Endothelial cell of umbilical vein (primary cell): ENCODE data around the gene CAMKK2. TPM values are rescaled to one million over a fixed set of nuclear protein-coding genes. Genes with fewer than 3 reads are reported as not detected.

Source experiments
- BruUV-seq: library from RNA; stranded (reverse); fragments of 400-500 nt; replicated peaks from 2 replicates; lab custom pipeline; 2021; lab: Mats Ljungman, UMichigan
- CTCF ChIA-PET: fragments of 300-600, 350-600 bp; sonication (Branson Sonifier 250); formaldehyde crosslinking; loops from one replicate; lab custom pipeline; 2021; ENCODE audit warnings: antibody characterized with exemption, inconsistent platforms; lab: Charles Lee
- POLR2A ChIA-PET: fragments of 300-600, 350-600 bp; sonication (Branson Sonifier 250); formaldehyde crosslinking; loops from one replicate; lab custom pipeline; 2021; ENCODE audit warnings: antibody characterized with exemption, inconsistent platforms; lab: Charles Lee
- DNase-seq: peaks from one replicate; pipeline ENCODE4 v3.0.0-alpha.2; 2011; ENCODE audit warnings: low read depth, low spot score
- FAIRE-seq: peaks from 2 replicates; lab custom pipeline; 2011; peaks lifted over from hg19 to GRCh38; lab: Jason Lieb, UNC
- H2AFZ ChIP-seq: 2 replicates; pipeline ENCODE4 v1.6.0; 2012; ENCODE audit warnings: low read depth, low read length, control low read depth, inconsistent platforms
- H3K27ac ChIP-seq: 2 replicates; pipeline ENCODE4 v1.5.1; 2011; ENCODE audit warnings: low read depth, mild to moderate bottlenecking, control low read depth, low read length, moderate library complexity; ENCODE audit not compliant: insufficient read depth
- H3K27me3 ChIP-seq, 2 experiments: 2 replicates each; pipeline versions ENCODE4 v1.6.0 to v1.6.1; 2011; ENCODE audit warnings: low read length in 2 of 2, mixed read lengths in 1 of 2; ENCODE audit not compliant: control insufficient read depth in 2 of 2, insufficient read depth in 2 of 2
- H3K36me3 ChIP-seq, 2 experiments: 2 replicates in 1 of 2; 3 replicates in 1 of 2; pipeline ENCODE4 v1.5.1; 2011; ENCODE audit warnings: low read length in 2 of 2, mild to moderate bottlenecking in 1 of 2, moderate library complexity in 1 of 2; ENCODE audit not compliant: control insufficient read depth in 2 of 2, insufficient read depth in 2 of 2; ENCODE audit errors: extremely low read depth in 1 of 2
- H3K4me1 ChIP-seq: 3 replicates; pipeline ENCODE4 v1.5.1; 2011; ENCODE audit warnings: mild to moderate bottlenecking, low read length; ENCODE audit not compliant: control insufficient read depth, insufficient read depth; ENCODE audit errors: extremely low read depth
- H3K4me2 ChIP-seq: 2 replicates; pipeline ENCODE4 v1.6.1; 2011; ENCODE audit warnings: low read length, control low read depth, mixed read lengths; ENCODE audit not compliant: insufficient read depth
- H3K4me3 ChIP-seq, 3 experiments: fragments of 200-600 bp in 1 of 3; sonication (generic), shearing (Covaris generic) in 1 of 3; replicated peaks in 1 of 3; 2 replicates each; pipeline ENCODE4 v1.5.1; 2011 to 2016; ENCODE audit warnings: control low read depth in 3 of 3, low read length in 3 of 3, mild to moderate bottlenecking in 2 of 3, inconsistent platforms in 1 of 3, low read depth in 1 of 3, moderate library complexity in 1 of 3; ENCODE audit not compliant: insufficient read depth in 1 of 3
- H3K79me2 ChIP-seq: 2 replicates; pipeline ENCODE4 v1.6.0; 2012; ENCODE audit warnings: low read length, inconsistent platforms; ENCODE audit not compliant: control insufficient read depth, insufficient read depth
- H3K9ac ChIP-seq: replicated peaks from 2 replicates; pipeline ENCODE3; 2011; ENCODE audit warnings: low read length, control low read depth; ENCODE audit not compliant: insufficient read depth; ENCODE audit errors: extremely low read depth
- H3K9me1 ChIP-seq: replicated peaks from 3 replicates; pipeline ENCODE4 v1.6.0; 2011; ENCODE audit warnings: mild to moderate bottlenecking, low read length; ENCODE audit not compliant: control insufficient read depth, insufficient read depth; ENCODE audit errors: extremely low read depth
- H3K9me3 ChIP-seq: replicated peaks from 2 replicates; pipeline ENCODE4 v1.5.1; 2012; ENCODE audit warnings: low read length, inconsistent platforms; ENCODE audit not compliant: control insufficient read depth, insufficient read depth
- H4K20me1 ChIP-seq: replicated peaks from 2 replicates; pipeline ENCODE3; 2011; ENCODE audit warnings: mild to moderate bottlenecking, low read length; ENCODE audit not compliant: control insufficient read depth, insufficient read depth; ENCODE audit errors: extremely low read depth
- EZH2 ChIP-seq: IDR thresholded peaks from 2 replicates; pipeline ENCODE4 v1.6.1; 2012; ENCODE audit warnings: borderline replicate concordance, low read depth, mild to moderate bottlenecking, moderate library complexity, low read length, inconsistent platforms; ENCODE audit not compliant: severe bottlenecking
- FOS ChIP-seq: IDR thresholded peaks from 2 replicates; pipeline ENCODE4 v1.6.1; 2011; ENCODE audit warnings: mild to moderate bottlenecking, low read length, moderate library complexity, borderline replicate concordance; ENCODE audit not compliant: insufficient read depth
- GATA2 ChIP-seq: IDR thresholded peaks from 2 replicates; pipeline ENCODE4 v1.7.0; 2011; ENCODE audit warnings: low read depth, mild to moderate bottlenecking, moderate library complexity, mixed read lengths, low read length; ENCODE audit not compliant: insufficient read length, insufficient read depth
- JUN ChIP-seq: IDR thresholded peaks from 2 replicates; pipeline ENCODE4 v1.6.1; 2011; ENCODE audit warnings: borderline replicate concordance, low read depth; ENCODE audit not compliant: insufficient read length, insufficient read depth
- MYC ChIP-seq: IDR thresholded peaks from one replicate; pipeline ENCODE4 v1.6.1; 2011; ENCODE audit warnings: mild to moderate bottlenecking, low read depth, low read length
- POLR2A ChIP-seq: IDR thresholded peaks from 2 replicates; pipeline ENCODE4 v1.6.1; 2012; ENCODE audit warnings: low read depth, mild to moderate bottlenecking, control low read depth, low read length
- POLR2AphosphoS5 ChIP-seq: IDR thresholded peaks from 2 replicates; pipeline ENCODE4 v1.6.1; 2012; ENCODE audit warnings: low read depth, mild to moderate bottlenecking, control low read depth, low read length, moderate library complexity; ENCODE audit not compliant: insufficient read depth
- dilution Hi-C: fragments of 300-500 bp; cut with MboI; formaldehyde crosslinking; loops from one replicate; pipeline ENCODE4 v1.15.0; 2019; ENCODE audit warnings: low sequenced_read_pairs; ENCODE audit not compliant: extremely low pct_ligation_motif_present
- intact Hi-C: fragments of 100-400 bp; cut with micrococcal nuclease; formaldehyde crosslinking; loops from one replicate; pipeline ENCODE4 v1.10.0; 2022
- polyA plus RNA-seq, 4 experiments: library from polyadenylated mRNA; depleted of rRNA in 3 of 4; stranded (reverse) in 3 of 4; unstranded in 1 of 4; fragments of >200 nt; gene quantifications; 2 replicates each; pipeline versions ENCODE4 v1.2.1 to v1.2.3, GENCODE V29; 2011 to 2012; ENCODE audit warnings: missing spikeins in 1 of 4
- total RNA-seq: library from RNA; stranded (reverse); gene quantifications from 2 replicates; pipeline ENCODE4 v1.2.3, GENCODE V29; 2021
- TF ChIP-seq, protein P1 (sequence below), 2 donors: IDR thresholded peaks; 1 replicate in 1 of 2; 2 replicates in 1 of 2; pipeline ENCODE4 v1.5.1; 2011; ENCODE audit warnings: low read length in 2 of 2, mild to moderate bottlenecking in 2 of 2, moderate library complexity in 2 of 2, control low read depth in 1 of 2, inconsistent platforms in 1 of 2, low read depth in 1 of 2; ENCODE audit not compliant: insufficient read depth in 1 of 2; ENCODE audit errors: extremely low read depth in 1 of 2
- TF ChIP-seq, protein P2 (sequence below): IDR thresholded peaks from 2 replicates; pipeline ENCODE4 v1.6.1; 2011; ENCODE audit not compliant: insufficient read depth, insufficient read length

CAMKK2 gene
- total and polyA plus RNA-seq, 2 donors (not counting 3 experiments of a cell fraction or from before 2014, with no cell fraction given): 32.5 to 45.0 TPM

DNA sequence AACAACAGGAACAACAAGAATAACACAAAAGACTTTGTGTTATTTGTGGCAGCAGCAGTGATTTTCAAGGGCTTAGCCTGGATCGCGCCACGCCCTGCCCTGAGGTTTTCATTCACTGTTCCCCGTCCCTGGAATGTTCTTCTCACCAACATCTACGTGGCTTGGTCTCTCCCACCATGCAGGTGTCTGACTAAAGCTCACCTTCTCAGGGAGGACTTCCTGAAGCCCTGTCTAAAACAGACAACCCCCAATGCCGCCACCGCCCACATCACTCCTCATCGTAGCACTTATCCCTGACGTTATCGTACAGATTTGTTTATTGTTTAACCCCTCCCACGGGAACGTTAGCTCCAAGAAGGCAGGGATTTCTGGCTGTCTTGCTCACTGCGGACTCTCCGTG, 46.1 kb downstream of the CAMKK2 start:
- H3K9me1 ChIP-seq: no peaks in the 10 kb centered on the region
- intact Hi-C loops (no loop called here), dilution Hi-C loops (no loop called here)
- no peaks in the 10 kb centered on the region for H4K20me1 ChIP-seq
- H3K4me1 ChIP-seq: no peaks in the 10 kb centered on the region
- FAIRE-seq (no peak), DNase-seq (no peak)
- H3K9me3 ChIP-seq: no peaks in the 10 kb centered on the region
- no peaks in the 10 kb centered on the region for H3K79me2 ChIP-seq
- no peak for TF ChIP-seq EZH2
- no peak for TF ChIP-seq MYC
- TF ChIP-seq, protein P1, sequence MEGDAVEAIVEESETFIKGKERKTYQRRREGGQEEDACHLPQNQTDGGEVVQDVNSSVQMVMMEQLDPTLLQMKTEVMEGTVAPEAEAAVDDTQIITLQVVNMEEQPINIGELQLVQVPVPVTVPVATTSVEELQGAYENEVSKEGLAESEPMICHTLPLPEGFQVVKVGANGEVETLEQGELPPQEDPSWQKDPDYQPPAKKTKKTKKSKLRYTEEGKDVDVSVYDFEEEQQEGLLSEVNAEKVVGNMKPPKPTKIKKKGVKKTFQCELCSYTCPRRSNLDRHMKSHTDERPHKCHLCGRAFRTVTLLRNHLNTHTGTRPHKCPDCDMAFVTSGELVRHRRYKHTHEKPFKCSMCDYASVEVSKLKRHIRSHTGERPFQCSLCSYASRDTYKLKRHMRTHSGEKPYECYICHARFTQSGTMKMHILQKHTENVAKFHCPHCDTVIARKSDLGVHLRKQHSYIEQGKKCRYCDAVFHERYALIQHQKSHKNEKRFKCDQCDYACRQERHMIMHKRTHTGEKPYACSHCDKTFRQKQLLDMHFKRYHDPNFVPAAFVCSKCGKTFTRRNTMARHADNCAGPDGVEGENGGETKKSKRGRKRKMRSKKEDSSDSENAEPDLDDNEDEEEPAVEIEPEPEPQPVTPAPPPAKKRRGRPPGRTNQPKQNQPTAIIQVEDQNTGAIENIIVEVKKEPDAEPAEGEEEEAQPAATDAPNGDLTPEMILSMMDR (IDR thresholded peaks at IDR 0.05; ENCODE audit: extremely low read depth in 1 of 2, insufficient read depth in 1 of 2, low read depth in 1 of 2, low read length in 2 of 2): no peak
- no peak for TF ChIP-seq FOS
- no peak for TF ChIP-seq JUN
- TF ChIP-seq GATA2: no peak
- no peak for TF ChIP-seq POLR2AphosphoS5
- TF ChIP-seq POLR2A: no peak
- TF ChIP-seq, protein P2, sequence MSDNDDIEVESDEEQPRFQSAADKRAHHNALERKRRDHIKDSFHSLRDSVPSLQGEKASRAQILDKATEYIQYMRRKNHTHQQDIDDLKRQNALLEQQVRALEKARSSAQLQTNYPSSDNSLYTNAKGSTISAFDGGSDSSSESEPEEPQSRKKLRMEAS: no peak
- no peaks in the 10 kb centered on the region for H3K27me3 ChIP-seq
- no peak overlapping the region for H2AFZ ChIP-seq
- BruUV-seq: no TSS peak
- no peak overlapping the region for H3K9ac ChIP-seq
- H3K36me3 ChIP-seq: peaks cover 2 to 43% of the 10 kb centered on the region in 2 experiments
- ChIA-PET CTCF (no interaction called here), POLR2A (interaction anchor here (0.8 kb wide), 1 partner anchor 12 kb away, joined by 3 read pairs; no protein-coding TSS in a partner anchor)
- no peak overlapping the region for H3K4me3 ChIP-seq
- H3K4me2 ChIP-seq: no peak overlapping the region
- no peak overlapping the region for H3K27ac ChIP-seq
